HL-60/S4 (cell line): ENCODE measurements around the gene PIGT.

Experiments used
- in situ Hi-C: fragments of 300-500 bp; cut with MboI; formaldehyde crosslinking; loops from 2 replicates; pipeline ENCODE4 v1.14.3; 2022; ENCODE audit warnings: low sequenced_read_pairs

Gene PIGT

GRCh38 chr20:45400346-45401031 is 15.5 kb upstream of the PIGT start:
- in situ Hi-C loops = no loop called here

GRCh38 chr20:45402946-45403345 is 13.0 kb upstream of the PIGT start:
- in situ Hi-C loops = no loop called here

GRCh38 chr20:45404438-45404837 is 11.5 kb upstream of the PIGT start:
- in situ Hi-C loops = no loop called here

- in situ Hi-C loops = no loop called here
Measured at GRCh38 chr20:45405571-45406259, 10.2 kb upstream of the PIGT start.

- in situ Hi-C loops = no loop called here
Measured at GRCh38 chr20:45406260-45407066, 9.5 kb upstream of the PIGT start.

- in situ Hi-C loops = no loop called here
Measured at GRCh38 chr20:45407067-45407745, 8.7 kb upstream of the PIGT start.

GRCh38 chr20:45407783-45408645 is 7.9 kb upstream of the PIGT start, which contains the start of gene DBNDD2:
TSS of gene DBNDD2 (plus strand) at chr20:45408289. CDS start at chr20:45408468, 179 bp downstream.
- in situ Hi-C loops = no loop called here

GRCh38 chr20:45408646-45409213 is 7.2 kb upstream of the PIGT start:
- in situ Hi-C loops = no loop called here

- in situ Hi-C loops = no loop called here
Measured at GRCh38 chr20:45409521-45410272, 6.2 kb upstream of the PIGT start.

- in situ Hi-C loops = no loop called here
Measured at GRCh38 chr20:45410887-45411286, 5.1 kb upstream of the PIGT start.

- in situ Hi-C loops = no loop called here
Measured at GRCh38 chr20:45412653-45413052, 3.3 kb upstream of the PIGT start.

GRCh38 chr20:45413479-45413878 is 2.5 kb upstream of the PIGT start:
- in situ Hi-C loops = no loop called here

- in situ Hi-C loops = no loop called here
Measured at GRCh38 chr20:45416917-45417316, 976 bp downstream of the PIGT start.

- in situ Hi-C loops = no loop called here
Measured at GRCh38 chr20:45419188-45420091, 3.5 kb downstream of the PIGT start.

- in situ Hi-C loops = no loop called here
Measured at GRCh38 chr20:45420125-45420524, 4.2 kb downstream of the PIGT start.

- in situ Hi-C loops = no loop called here
Measured at GRCh38 chr20:45423700-45424099, 7.8 kb downstream of the PIGT start.

- in situ Hi-C loops = no loop called here
Measured at GRCh38 chr20:45425561-45425960, 9.6 kb downstream of the PIGT start.
